Endothelial cell (in vitro differentiated cells): ENCODE data around the gene PIGH. TPM values are rescaled to one million over a fixed set of nuclear protein-coding genes. Genes with fewer than 3 reads are reported as not detected.

Experiments used
- DNase-seq: peaks from one replicate; pipeline ENCODE4 v3.0.0; 2021; ENCODE audit warnings: low spot score
- H3K27ac Mint-ChIP-seq: one replicate; pipeline ENCODE4 v1.8.0; 2021; ENCODE audit warnings: mixed read lengths, inconsistent platforms; ENCODE audit not compliant: unreplicated experiment
- H3K27me3 Mint-ChIP-seq: one replicate; pipeline ENCODE4 v1.8.0; 2021; ENCODE audit warnings: mild to moderate bottlenecking, moderate library complexity, mixed read lengths, inconsistent platforms; ENCODE audit not compliant: unreplicated experiment
- H3K36me3 Mint-ChIP-seq: one replicate; pipeline ENCODE4 v1.8.0; 2021; ENCODE audit warnings: mild to moderate bottlenecking, low read depth, mixed read lengths, inconsistent platforms; ENCODE audit not compliant: unreplicated experiment
- H3K4me1 Mint-ChIP-seq: one replicate; pipeline ENCODE4 v1.8.0; 2021; ENCODE audit warnings: mild to moderate bottlenecking, mixed read lengths, inconsistent platforms; ENCODE audit not compliant: unreplicated experiment
- H3K4me3 Mint-ChIP-seq: one replicate; pipeline ENCODE4 v1.8.0; 2021; ENCODE audit warnings: mild to moderate bottlenecking, mixed read lengths, inconsistent platforms; ENCODE audit not compliant: unreplicated experiment
- H3K9me3 Mint-ChIP-seq: one replicate; pipeline ENCODE4 v1.8.0; 2021; ENCODE audit warnings: mixed read lengths, inconsistent platforms; ENCODE audit not compliant: unreplicated experiment
- CTCF ChIP-seq: fragments of 200-600 bp; sonication (generic); IDR thresholded peaks from one replicate; pipeline ENCODE4 v1.5.0; 2021; ENCODE audit warnings: antibody characterized with exemption; ENCODE audit not compliant: unreplicated experiment
- total RNA-seq: library from RNA; stranded (reverse); fragmentation: NEBNext Ultra II Directional; extraction: Animal tissue kit (Norgen Biotek cat#: 25700); gene quantifications from one replicate; pipeline ENCODE4 v1.2.1, GENCODE V29; 2021; ENCODE audit not compliant: unreplicated experiment

PIGH gene
- total RNA-seq, 1 donor from 2014 or later, result 7.8 TPM

- H3K4me3 Mint-ChIP-seq, result no peak overlapping the region
- peak; percentile 59 for DNase-seq
- no peaks in the 10 kb centered on the region for H3K36me3 Mint-ChIP-seq
These were observed 16.1 kb downstream of the PIGH start for GRCh38 chr14:67583711-67584644.

GRCh38 chr14:67582061-67582460 lies 18.0 kb downstream of the PIGH start:
- H3K4me3 Mint-ChIP-seq, result no peak overlapping the region

More at GRCh38 chr14:67583711-67584644, 16.1 kb downstream of the PIGH start:
- H3K9me3 Mint-ChIP-seq, result no peaks in the 10 kb centered on the region
- H3K4me1 Mint-ChIP-seq, result no peaks in the 10 kb centered on the region
- no peak overlapping the region for H3K27ac Mint-ChIP-seq
- no peaks in the 10 kb centered on the region for H3K27me3 Mint-ChIP-seq
- TF ChIP-seq CTCF, result peak; percentile 55

GRCh38 chr14:67581643-67582042 lies 18.4 kb downstream of the PIGH start:
- no peak for DNase-seq
- Mint-ChIP-seq H3K27ac (no peak overlapping the region), H3K4me1 (peaks cover 6% of the 10 kb centered on the region), H3K9me3 (no peaks in the 10 kb centered on the region), H3K4me3 (no peak overlapping the region), H3K27me3 (peaks cover 2% of the 10 kb centered on the region), H3K36me3 (peaks cover 4% of the 10 kb centered on the region)
- TF ChIP-seq CTCF, result no peak

More at GRCh38 chr14:67582061-67582460, 18.0 kb downstream of the PIGH start:
- peaks cover 2% of the 10 kb centered on the region for H3K27me3 Mint-ChIP-seq
- no peak for DNase-seq
- peaks cover 4% of the 10 kb centered on the region for H3K36me3 Mint-ChIP-seq
- H3K9me3 Mint-ChIP-seq, result no peaks in the 10 kb centered on the region
- peaks cover 6% of the 10 kb centered on the region for H3K4me1 Mint-ChIP-seq
- H3K27ac Mint-ChIP-seq, result no peak overlapping the region
- no peak for TF ChIP-seq CTCF

- no peak for TF ChIP-seq CTCF
- Mint-ChIP-seq H3K9me3 (no peaks in the 10 kb centered on the region), H3K4me1 (peaks cover 6% of the 10 kb centered on the region), H3K27ac (no peak overlapping the region), H3K36me3 (peaks cover 4% of the 10 kb centered on the region), H3K27me3 (peaks cover 2% of the 10 kb centered on the region), H3K4me3 (no peak overlapping the region)
- DNase-seq, result no peak
These were observed 19.5 kb downstream of the PIGH start for GRCh38 chr14:67580336-67581171.
